Colon (tissue), 2 donors: Measurements from ENCODE around the gene FOLR2.
"Not testable (repeated sequence)": the region's sequence is repeated elsewhere in the genome, so short reads cannot be mapped to it uniquely, and the experiment has no call there.

Source experiments
- FAIRE-seq: peaks from 2 replicates; lab custom pipeline; 2012; peaks lifted over from hg19 to GRCh38; lab: Jason Lieb, UNC
- donor health status: control.
- donor health status: control.

The FOLR2 gene

DNA sequence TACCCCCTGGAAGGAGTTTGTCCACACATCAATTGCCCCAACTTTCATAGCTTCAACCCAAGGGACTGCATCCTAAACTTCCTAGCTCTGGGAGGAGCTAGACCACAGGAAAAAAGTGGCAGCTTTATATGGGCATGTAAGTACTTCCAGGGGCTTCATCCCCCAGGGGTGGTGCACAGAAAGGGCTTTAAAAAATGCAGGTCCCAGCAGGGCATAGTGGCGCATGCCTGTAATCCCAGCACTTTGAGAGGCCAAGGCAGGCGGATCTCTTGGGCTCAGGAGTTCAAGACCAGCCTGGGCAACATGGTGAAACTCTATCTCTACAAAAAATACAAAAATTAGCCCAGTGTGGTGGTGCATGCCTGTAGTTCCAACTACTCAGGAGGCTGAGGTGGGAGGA, 9.8 kb upstream of the FOLR2 start:
- not testable (repeated sequence) for FAIRE-seq

DNA sequence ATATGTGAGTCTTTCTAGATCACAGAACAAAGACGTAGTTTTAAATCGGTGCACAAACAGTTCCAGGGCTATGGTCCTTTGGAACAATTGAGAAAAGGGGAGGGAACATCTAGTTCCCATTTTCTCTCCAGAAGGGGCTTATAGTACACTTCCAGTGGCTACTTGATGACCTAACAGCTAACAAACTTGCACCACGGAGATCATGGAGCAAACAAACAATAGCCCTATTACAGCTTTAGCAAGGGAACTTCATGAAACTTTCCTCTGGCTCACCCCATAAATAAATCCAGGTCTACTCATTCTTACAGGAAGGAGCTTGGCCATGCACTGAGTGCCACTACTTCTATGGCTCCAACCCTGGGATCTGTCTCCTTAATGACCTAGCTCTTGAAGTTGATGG, 8.3 kb upstream of the FOLR2 start:
- FAIRE-seq: no peak

DNA sequence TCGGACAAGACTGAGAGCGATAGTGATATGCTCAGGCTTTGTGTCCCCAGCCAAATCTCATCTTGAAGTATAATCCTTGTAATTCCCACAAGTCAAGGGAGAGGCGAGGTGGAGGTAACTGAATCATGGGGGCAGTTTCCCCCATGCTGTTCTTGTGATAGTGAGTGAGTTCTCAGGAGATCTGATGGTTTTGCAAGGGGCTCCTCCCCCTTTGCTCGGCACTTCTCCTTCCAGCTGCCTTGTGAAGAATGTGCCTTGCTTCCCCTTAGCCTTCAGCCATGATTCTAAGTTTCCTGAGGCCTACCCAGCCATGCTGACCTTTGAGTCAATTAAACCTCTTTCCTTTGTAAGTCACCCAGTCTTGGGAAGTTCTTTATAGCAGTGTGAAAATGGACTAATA, 7.5 kb upstream of the FOLR2 start:
- no peak for FAIRE-seq

DNA sequence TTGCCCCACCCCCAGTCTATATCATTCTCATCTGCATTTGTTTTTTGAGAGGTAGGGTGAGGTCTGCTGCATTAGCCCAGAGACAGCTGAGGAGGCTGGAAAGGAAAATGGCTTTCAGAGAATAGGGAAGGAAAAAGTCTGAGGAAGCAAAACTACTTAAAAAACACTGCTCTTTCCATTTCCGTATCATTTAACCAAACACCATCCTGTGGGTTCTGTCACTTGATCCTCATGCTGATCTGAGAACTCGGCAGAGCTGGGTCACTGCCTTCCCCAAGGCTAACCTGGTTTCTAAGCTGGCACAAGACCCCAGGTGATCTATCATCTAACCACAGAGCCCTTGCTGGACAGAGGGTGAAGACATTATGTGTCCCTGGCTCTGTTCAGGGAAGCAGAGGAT, 1.2 kb downstream of the FOLR2 start:
- no peak for FAIRE-seq

DNA sequence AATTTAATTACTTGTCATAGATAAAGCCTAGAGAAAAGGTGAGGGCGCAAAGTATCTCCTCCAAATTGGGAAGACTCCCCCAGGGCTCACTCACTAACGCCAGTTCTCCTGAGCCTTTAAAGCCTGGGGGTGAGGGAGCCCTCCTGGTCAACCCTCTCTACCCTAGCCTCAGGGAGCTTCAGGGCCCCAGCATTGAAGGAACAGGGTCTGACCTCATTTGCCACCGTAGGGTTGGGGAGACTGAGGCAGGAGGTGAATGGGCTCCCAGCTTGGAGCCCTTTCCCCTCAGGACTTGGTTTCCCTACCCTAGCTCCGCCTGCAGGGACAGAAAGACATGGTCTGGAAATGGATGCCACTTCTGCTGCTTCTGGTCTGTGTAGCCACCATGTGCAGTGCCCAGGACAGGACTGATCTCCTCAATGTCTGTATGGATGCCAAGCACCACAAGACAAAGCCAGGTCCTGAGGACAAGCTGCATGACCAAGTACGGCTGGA, 1.7 kb downstream of the FOLR2 start:
- FAIRE-seq: no peak

DNA sequence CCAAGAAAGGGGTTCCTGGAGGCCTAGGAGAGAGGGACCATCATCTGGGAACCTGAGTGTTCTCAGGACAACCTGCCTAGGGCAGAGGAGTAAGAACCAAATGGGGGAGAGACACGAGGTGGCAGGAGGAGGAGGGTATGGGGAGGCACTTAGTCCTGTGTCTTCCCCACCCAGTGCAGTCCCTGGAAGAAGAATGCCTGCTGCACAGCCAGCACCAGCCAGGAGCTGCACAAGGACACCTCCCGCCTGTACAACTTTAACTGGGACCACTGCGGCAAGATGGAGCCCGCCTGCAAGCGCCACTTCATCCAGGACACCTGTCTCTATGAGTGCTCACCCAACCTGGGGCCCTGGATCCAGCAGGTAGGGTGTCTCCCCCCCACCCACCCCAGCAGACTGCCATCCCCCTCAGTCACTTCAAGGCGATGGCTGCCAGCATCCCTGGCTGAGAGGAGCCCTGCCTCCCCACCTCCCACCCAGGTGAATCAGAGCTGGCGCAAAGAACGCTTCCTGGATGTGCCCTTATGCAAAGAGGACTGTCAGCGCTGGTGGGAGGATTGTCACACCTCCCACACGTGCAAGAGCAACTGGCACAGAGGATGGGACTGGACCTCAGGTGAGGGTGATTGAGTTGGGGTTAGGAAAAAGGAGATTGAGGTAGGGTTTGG, 4.2 kb downstream of the FOLR2 start:
- FAIRE-seq: no peak

DNA sequence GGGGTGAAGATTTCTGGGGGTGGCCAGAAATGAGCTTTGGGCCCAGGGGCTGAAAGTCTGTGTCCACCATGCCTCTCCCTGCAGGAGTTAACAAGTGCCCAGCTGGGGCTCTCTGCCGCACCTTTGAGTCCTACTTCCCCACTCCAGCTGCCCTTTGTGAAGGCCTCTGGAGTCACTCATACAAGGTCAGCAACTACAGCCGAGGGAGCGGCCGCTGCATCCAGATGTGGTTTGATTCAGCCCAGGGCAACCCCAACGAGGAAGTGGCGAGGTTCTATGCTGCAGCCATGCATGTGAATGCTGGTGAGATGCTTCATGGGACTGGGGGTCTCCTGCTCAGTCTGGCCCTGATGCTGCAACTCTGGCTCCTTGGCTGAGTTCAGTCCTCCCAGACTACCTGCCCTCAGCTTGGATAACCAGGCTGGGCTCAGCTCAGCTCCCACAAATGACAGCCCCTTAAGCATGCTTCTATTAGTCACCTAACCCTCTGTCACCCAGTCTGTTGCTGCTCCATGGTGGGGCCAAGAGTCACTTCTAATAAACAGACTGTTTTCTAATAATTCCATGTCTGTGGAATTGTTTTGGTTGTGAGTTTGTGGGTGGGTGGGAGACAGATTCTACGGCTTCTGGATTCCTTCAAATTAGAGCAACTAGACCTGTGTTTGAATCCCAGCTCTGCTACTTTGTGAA, 4.9 kb downstream of the FOLR2 start:
- no peak for FAIRE-seq

DNA sequence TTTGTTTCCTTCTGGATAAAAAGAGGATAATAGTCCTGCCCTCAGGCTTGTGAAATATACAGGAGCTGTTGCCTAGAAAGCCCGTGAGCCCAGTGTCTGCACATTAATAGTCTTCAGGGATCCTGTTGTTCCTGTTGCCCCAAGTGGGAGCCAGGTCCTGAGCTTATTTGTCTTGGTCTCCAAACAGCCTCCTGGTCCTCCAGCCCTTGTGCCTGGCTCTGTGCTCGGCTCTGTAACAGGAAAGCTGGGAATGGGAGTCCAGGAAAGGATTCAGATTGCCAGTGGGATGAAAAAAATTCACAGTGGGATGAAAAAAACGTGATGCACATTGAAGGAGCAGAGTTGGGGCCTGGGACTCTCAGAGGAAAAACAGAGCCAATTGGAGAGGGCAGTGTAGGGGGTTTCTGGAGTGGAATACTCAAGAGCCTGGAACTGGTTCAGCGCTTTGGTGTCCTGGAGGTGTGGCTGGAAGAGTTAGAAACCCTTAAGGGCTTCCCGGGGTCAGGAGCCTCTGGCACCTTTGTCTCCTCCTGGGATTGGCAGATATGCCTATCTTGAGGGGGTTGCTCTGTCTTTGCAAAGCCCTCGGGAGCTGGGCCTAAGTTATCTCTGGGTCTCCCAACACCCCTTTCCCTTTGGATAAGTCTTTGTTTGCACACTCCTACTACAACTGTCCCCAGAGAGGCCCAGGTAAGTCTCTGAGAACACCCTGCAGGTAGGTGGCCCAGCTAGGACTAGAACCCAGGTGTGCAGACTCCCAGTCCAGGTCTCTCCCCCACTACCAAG, 5.7 kb downstream of the FOLR2 start:
- FAIRE-seq: no peak

DNA sequence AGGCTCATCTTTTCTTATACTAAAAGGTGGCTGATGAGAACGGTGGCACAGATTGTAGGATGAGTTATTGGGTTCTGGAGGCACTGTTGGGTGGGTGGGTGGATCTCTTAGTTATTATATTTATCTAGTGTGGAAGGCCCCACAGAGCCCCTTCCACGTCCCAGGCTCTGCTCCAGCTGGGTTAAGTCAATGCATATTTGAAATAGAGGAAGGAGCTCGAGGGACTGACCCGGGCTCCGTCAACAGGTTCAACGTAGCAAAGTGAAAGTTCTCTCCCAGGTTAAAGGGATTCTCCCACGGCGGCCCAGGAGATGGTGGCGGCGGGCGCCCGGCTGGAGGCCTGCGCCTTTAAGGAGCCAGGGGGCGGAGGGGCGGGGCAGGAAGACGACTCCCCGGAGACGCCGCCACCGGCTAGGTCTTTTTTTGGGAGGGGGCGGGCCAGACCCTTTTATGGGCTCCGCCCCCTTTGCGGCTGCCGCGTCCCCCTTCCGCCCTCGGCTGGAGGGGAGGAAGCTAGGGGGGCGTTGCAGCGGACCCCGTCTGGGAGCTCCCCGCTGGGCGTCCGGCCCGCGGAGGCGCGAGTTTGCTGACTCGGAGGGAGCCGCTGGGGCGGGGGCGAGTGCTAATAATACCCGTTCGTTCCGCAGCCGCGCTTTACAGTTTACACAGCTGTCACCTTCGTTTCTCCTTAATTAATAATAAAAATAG, 6.5 kb downstream of the FOLR2 start:
- peak; percentile 14 for FAIRE-seq

DNA sequence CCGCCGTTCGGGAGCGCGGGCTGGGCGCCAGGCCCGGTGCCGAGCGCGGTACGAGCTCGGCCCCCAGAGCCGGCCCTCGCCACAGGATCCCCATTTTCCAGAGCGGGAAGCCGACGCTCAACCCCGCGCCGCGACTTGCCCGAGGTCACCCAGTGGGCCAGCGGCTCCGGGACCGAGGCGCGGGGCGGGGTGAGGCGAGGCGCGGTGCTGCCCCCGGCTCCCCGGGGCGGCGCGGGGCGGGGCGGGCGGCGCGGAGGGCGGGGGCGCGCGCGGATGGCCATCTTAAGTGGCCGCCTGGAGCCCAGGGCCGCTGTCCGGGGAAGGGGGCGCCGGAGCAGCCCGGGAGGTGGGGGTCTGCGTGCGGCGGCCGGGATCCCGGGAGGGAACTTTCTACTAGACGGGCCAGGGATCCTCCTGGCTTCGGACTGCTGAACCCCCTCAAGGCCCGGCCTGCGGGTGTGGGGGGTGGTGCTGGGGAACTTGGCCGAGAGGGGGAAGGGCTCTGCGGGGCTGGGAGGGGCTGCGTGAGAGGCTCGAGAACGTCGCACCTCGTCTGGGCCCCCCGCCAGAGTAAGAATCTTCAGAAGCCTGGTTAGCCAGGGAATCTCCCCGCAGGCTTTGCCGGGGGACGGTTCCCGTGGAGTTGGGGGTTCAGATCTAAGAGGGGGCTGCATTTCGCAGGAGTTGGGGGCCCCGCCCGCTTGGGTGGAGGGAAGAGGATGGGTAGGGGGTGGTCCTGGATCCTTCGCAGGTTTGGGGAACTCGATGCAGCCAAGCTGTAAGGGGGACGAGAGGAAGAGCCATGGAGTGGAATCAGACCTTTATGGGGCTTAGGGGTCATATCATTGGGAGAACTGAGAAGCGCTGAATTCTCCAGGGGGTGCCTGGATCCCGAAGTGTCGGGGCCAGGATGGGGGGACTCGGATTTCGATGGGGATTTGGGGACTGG, 7.3 kb downstream of the FOLR2 start:
- FAIRE-seq: no peak

DNA sequence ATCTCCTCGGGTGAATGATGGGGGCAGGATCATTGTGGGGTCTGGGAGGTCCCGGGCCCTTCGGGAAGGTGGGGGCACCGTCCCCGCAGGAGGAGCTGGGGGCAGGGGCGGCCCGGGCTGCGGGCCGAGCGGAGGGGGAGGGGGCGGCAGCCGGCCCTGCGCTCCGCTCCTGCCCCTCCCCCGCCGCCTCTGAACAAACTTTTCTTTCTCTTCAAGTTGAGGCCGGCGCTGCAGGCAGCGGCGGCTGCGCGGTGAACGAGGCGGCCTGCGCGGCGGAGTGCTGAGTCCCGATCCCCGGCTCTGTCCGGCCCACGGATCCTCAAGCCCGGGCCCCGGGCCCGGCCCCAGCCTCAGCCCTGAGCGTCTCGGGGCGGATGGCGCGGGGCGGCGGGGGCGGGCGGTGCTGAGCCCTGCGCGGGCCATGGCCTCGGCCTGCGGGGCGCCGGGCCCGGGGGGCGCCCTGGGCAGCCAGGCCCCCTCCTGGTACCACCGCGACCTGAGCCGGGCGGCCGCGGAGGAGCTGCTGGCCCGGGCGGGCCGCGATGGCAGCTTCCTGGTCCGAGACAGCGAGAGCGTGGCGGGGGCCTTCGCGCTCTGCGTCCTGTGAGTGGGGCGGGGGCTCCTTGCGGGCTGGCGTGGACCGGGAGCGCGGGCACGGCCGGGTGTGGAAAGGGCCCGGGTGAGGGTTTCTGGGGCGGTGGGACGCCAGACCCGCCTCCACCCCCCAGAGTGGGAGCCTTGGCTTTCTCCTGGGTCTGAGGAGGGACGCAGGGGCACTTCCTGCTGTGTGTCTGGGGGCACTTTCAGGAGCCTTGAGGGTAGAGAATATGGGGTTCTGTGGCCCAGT, 8.2 kb downstream of the FOLR2 start, which contains the start of gene INPPL1:
TSS of gene INPPL1 (plus strand) at position 204 of the 847 bp plus-strand sequence. CDS start at position 422, 218 bp downstream.
- FAIRE-seq: no peak

DNA sequence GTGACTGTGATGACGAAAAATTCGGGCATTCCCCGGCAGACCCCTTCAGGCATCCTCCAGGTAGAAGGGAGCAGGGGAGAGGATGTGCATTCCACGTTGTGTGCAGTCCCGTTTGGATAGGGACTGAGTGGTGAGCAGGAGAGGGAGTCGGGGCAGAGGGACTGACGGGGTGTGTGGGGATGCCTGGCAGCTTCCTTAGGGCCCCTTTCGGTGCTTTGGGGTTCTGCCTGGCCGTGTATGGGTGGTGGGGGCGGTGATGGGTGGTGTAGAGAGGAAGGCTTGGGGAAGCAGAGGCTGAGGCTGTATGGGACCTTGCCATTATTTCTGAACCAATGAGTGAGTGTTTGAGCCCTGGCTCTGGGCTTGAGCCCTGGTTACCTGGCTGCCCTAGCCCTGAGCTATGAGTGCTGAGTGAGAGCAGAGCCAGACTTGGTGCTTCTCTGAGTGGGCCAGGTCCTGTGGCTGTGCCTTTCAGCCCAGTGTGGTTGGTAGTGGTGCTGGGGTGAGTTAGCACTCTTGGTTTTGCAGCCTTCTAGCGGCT, 8.9 kb downstream of the FOLR2 start:
- FAIRE-seq: no peak

DNA sequence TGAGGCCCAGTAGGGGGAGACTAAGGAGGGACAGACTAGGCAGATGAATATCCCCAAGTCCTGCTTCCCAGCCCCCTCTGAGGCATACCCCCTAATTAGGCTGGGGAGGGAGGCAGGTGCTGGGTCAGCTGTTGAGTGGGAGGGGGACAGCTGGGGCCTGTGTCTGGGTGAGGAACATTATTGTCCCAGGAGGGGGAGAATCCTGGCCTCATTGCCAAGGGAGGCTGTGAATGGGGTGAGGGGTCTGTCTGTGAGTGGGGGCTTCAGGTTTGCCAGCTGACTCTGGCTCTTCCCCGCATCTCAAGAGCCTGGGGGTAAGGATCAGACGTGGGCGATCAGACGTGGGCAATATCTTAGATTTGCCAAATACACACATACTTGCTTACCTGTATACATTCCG, 10.1 kb downstream of the FOLR2 start:
- FAIRE-seq: no peak

DNA sequence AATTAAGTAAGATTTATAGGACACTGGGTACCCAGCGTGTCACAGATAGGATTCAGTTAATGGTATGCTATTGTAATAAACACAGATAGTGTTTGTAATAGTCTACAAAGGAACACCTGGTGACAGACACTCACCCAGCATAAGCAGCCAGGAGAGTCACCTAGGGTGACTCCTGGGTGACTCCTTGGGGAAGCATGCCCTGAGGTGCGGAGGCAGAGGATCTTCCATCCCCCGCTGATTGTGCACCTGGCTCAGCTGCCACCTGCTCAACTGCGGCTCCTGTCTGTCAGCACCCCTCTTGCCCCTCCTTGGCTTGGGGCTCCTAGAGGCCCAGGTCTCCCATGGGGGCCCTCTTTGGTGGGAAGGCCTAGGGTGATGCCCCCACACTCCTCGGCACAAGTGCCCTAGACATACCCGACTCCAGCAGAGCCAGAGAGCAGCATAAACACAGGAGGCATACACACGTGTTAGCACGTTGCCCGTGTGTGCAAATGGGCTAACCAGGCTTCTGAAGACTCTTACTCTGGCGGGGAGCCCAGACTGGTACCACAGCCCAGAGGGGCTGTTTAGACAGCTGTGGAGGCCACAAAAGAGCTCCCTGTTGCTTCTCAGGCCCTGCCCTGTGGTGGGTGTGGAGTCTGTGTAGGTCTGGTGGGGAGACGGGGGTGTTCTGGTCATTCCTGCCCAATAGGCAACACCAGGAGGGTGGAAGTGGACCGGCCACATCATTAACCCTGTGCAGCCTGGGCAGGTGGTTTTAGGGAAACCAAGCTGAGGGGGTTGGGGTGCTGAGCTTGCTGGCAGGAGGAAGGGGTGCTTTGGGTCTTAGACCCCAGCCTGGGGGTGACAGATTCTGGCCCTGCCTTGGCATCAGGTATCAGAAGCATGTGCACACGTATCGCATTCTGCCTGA, 11.0 kb downstream of the FOLR2 start:
- FAIRE-seq: no peak

DNA sequence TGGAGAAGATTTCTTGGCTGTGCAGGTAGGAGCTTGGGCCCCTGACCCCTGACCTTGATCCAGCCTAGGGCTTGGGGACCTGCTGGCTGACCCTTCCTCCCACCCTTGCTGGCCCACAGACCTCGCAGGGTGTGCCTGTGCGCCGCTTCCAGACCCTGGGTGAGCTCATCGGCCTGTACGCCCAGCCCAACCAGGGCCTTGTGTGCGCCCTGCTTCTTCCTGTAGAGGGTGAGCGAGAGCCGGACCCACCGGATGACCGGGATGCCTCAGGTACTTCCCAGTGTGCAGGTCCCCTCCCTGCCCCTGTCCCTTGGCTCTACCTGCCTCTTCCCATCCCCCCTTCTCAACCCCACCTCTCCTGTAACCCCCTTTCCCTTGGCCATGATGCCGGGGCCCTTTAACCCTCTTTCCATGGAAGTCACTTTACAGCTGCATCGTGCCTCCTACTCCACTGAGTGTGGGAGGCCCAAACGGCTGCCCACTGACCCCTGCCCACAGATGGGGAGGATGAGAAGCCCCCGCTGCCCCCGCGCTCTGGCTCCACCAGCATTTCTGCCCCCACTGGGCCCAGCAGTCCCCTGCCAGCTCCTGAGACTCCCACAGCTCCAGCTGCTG, 11.7 kb downstream of the FOLR2 start:
- no peak for FAIRE-seq

DNA sequence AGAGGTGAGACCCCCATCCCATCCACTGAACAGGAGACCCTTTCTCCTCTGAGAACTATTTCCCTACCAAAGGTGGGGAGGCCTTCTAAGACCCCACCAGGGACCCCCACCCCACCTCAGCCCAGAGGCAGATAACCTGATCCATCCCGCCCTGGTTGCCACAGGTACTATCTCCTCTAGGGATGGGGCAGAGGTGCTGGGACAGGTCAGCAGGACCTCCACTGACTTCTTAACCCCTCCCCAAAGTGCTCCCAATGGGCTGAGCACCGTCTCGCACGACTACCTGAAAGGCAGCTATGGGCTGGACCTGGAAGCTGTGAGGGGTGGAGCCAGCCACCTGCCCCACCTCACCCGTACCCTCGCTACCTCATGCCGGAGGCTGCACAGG, 12.2 kb downstream of the FOLR2 start:
- no peak for FAIRE-seq

DNA sequence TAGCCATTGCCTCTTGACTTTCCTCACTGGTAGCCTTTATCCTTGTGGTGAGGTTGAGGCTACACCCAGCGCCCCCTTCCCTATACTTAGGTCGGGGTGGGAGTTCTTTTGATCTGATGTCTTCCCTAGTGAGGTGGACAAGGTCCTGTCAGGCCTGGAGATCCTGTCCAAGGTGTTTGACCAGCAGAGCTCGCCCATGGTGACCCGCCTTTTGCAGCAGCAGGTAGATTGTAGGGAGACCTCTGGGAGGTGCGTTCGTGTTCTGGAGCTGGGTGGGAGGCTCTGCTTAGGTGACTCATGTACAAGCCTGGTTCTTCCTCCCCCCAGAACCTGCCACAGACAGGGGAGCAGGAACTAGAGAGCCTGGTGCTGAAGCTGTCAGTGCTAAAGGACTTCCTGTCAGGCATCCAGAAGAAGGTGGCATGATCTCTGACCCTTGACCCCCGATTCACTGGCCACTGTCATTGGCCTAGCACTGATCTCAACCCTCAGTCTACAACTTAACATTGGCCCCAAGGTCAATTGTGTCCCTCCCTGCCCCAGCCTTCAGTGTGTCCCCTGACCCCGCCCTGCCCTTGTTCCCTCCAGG, 12.8 kb downstream of the FOLR2 start:
- FAIRE-seq: no peak
